Caco-2 (cell line): Measurements from ENCODE around the gene SLC39A7. TPM values are rescaled to one million over a fixed set of nuclear protein-coding genes. Genes with fewer than 3 reads are reported as not detected.

Experiments
- BruUV-seq: library from RNA; stranded (reverse); fragments of 400-500 nt; replicated peaks from 2 replicates; lab custom pipeline; 2021; lab: Mats Ljungman, UMichigan
- CTCF ChIA-PET: fragments of 300-600 bp; sonication (Branson Sonifier 250); formaldehyde crosslinking; loops from one replicate; lab custom pipeline; 2022; ENCODE audit warnings: antibody characterized with exemption; lab: Charles Lee
- POLR2A ChIA-PET: fragments of 300-600 bp; sonication (Branson Sonifier 250); formaldehyde crosslinking; loops from one replicate; lab custom pipeline; 2022; ENCODE audit warnings: antibody characterized with exemption; lab: Charles Lee
- DNase-seq, 2 experiments: peaks; one replicate each; pipeline versions ENCODE4 v3.0.0 to v3.0.0-alpha.2; 2020 to 2022
- H3K27me3 ChIP-seq: replicated peaks from 2 replicates; pipeline ENCODE4 v1.6.0; 2011; ENCODE audit warnings: low read length; ENCODE audit not compliant: control insufficient read depth, insufficient read depth
- H3K36me3 ChIP-seq: 2 replicates; pipeline ENCODE4 v1.5.1; 2011; ENCODE audit warnings: low read length; ENCODE audit not compliant: control insufficient read depth, insufficient read depth
- H3K4me1 ChIP-seq: fragments of 250-450 bp; sonication (Bioruptor Pico); 2 replicates; pipeline ENCODE4 v1.5.1; 2020; ENCODE audit warnings: mild to moderate bottlenecking
- H3K4me3 ChIP-seq: 2 replicates; pipeline ENCODE4 v1.5.1; 2011; ENCODE audit warnings: low read depth, mild to moderate bottlenecking, control low read depth, low read length
- H3K9me3 ChIP-seq: fragments of 250-450 bp; sonication (Bioruptor Pico); 2 replicates; pipeline ENCODE4 v1.5.1; 2020; ENCODE audit warnings: mild to moderate bottlenecking, moderate library complexity
- H3K27ac Mint-ChIP-seq: one replicate; pipeline ENCODE4 v1.8.0; 2022; ENCODE audit warnings: mixed read lengths; ENCODE audit not compliant: unreplicated experiment
- H3K27me3 Mint-ChIP-seq: one replicate; pipeline ENCODE4 v1.8.0; 2022; ENCODE audit warnings: mixed read lengths; ENCODE audit not compliant: insufficient read depth, unreplicated experiment
- H3K36me3 Mint-ChIP-seq: one replicate; pipeline ENCODE4 v1.8.0; 2022; ENCODE audit warnings: mild to moderate bottlenecking, mixed read lengths; ENCODE audit not compliant: insufficient read depth, unreplicated experiment
- H3K4me1 Mint-ChIP-seq: one replicate; pipeline ENCODE4 v1.8.0; 2022; ENCODE audit warnings: low read depth, mixed read lengths; ENCODE audit not compliant: unreplicated experiment
- H3K4me3 Mint-ChIP-seq: one replicate; pipeline ENCODE4 v1.8.0; 2022; ENCODE audit warnings: mild to moderate bottlenecking, moderate library complexity, mixed read lengths; ENCODE audit not compliant: unreplicated experiment
- H3K9me3 Mint-ChIP-seq: one replicate; pipeline ENCODE4 v1.8.0; 2022; ENCODE audit warnings: mixed read lengths; ENCODE audit not compliant: unreplicated experiment
- intact Hi-C: fragments of 100-400 bp; cut with micrococcal nuclease; formaldehyde crosslinking; loops from one replicate; pipeline ENCODE4 v1.10.0; 2022; ENCODE audit not compliant: unreplicated experiment
- total RNA-seq: library from RNA; stranded (reverse); gene quantifications from 2 replicates; pipeline ENCODE4 v1.2.3, GENCODE V29; 2022
- TF ChIP-seq, protein P1 (sequence below), 2 experiments: fragments of 200-600 bp in 1 of 2; IDR thresholded peaks; 1 replicate in 1 of 2; 2 replicates in 1 of 2; pipeline versions ENCODE4 v1.5.1 to v1.8.0; 2011 to 2022; ENCODE audit warnings: antibody characterized with exemption in 1 of 2, control low read depth in 1 of 2, inconsistent platforms in 1 of 2, low read depth in 1 of 2, low read length in 1 of 2, mild to moderate bottlenecking in 1 of 2, moderate library complexity in 1 of 2; ENCODE audit not compliant: insufficient read depth in 1 of 2, severe bottlenecking in 1 of 2, unreplicated experiment in 1 of 2

The SLC39A7 gene
- total RNA-seq, 1 experiment from 2014 or later, result 140 TPM

DNA sequence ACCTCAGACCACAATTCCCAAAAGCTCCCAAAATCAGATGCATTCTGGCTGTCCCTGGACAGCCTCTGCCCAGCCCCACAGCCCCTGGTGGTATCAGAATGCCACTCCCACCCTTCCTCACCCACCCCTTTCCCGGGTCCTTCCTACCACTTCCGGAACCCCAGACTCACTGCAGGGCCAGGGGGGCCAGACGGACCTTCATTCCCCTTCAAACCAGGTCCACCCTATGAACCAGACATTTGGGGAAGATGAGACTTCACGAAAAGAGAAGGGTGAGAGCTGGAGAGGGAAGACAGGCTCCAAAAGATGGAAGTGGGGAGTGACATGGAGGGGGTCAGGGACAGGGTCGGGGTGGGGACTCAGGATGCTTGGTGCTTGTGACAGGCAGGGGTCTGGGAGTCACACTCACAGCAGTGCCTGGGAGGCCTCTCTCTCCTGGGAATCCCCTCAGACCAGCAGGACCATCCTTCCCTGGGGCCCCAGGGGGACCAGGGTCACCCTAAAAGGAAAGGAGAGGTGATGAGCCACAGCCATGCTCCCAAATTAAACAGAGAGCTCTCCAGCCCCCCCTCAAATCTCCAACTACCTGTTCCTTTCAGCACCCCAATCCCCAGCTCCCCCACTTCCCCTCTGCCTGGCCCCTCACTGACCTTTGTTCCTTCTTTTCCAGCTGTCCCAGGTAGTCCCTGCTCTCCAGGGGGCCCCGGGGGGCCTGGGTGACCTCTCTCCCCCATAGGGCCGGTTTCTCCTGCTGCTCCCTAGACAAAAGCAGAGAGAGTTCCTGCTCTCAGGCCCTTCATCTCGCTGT lies 28.6 kb upstream of the SLC39A7 start:
- H3K4me1 ChIP-seq, result no peaks in the 10 kb centered on the region
- Mint-ChIP-seq H3K4me3 (no peak overlapping the region), H3K36me3 (no peaks in the 10 kb centered on the region), H3K27me3 (peaks cover 17% of the 10 kb centered on the region), H3K27ac (peak overlapping the region; percentile 30), H3K9me3 (no peaks in the 10 kb centered on the region), H3K4me1 (no peaks in the 10 kb centered on the region)
- ChIA-PET POLR2A (no interaction called here), CTCF (interaction anchor here (0.5 to 1.5 kb wide), 11 partner anchors 8 to 239 kb away, joined by 3 to 6 read pairs (median 3); no protein-coding TSS in a partner anchor)
- TF ChIP-seq, protein P1, sequence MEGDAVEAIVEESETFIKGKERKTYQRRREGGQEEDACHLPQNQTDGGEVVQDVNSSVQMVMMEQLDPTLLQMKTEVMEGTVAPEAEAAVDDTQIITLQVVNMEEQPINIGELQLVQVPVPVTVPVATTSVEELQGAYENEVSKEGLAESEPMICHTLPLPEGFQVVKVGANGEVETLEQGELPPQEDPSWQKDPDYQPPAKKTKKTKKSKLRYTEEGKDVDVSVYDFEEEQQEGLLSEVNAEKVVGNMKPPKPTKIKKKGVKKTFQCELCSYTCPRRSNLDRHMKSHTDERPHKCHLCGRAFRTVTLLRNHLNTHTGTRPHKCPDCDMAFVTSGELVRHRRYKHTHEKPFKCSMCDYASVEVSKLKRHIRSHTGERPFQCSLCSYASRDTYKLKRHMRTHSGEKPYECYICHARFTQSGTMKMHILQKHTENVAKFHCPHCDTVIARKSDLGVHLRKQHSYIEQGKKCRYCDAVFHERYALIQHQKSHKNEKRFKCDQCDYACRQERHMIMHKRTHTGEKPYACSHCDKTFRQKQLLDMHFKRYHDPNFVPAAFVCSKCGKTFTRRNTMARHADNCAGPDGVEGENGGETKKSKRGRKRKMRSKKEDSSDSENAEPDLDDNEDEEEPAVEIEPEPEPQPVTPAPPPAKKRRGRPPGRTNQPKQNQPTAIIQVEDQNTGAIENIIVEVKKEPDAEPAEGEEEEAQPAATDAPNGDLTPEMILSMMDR (IDR thresholded peaks at IDR 0.05; ENCODE audit: insufficient read depth in 1 of 2, low read depth in 1 of 2, low read length in 1 of 2, severe bottlenecking in 1 of 2, unreplicated experiment in 1 of 2), result no peak
- H3K27me3 ChIP-seq, result no peaks in the 10 kb centered on the region
- no TSS peak for BruUV-seq
- H3K4me3 ChIP-seq, result no peak overlapping the region
- no peaks in the 10 kb centered on the region for H3K9me3 ChIP-seq
- no peak for DNase-seq
- H3K36me3 ChIP-seq, result no peaks in the 10 kb centered on the region
- intact Hi-C loops, result loop anchor here (1.0 kb wide), 1 partner anchor 157 kb away; no protein-coding TSS in a partner anchor

DNA sequence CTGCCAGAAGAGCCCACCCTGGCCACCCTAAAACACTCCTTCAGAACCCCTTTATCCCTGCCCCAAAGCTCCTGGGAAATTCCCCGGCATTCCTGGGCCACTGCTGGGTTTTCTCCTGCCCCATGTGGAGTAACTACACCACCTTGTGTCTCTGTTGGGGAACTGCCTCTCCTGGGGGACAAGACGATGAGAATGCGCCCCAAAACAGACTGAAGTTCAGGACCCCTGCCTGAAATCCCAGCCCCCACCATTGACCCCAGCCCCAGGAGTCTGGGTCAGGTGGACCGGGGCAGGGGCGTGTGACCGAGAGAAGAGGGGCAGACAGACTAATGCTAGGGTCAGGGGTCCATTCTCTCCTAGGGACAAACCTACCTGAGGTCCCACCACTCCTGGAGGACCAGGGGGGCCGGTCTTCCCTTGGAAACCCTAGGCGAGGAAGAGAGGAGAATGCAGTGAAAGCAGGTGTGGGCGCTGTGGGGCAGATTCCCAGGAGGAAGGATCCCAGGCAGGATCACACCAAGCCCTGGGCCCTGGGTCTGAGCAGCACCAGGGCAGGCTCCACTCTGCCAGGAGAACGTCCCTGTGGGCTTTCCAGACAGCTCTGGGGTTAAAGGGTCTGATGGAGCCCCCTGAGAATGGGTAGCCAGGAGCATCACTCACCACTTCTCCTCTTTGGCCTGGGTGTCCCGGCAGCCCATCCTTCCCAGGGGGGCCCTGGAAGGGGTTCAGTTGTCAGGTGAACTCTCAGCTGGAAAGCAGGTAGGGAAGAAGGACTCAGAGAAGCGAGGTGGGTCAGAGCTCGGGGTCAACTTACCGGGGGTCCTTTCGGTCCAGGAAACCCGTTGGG lies 27.8 kb upstream of the SLC39A7 start:
- Histone ChIP-seq H3K4me1 (no peaks in the 10 kb centered on the region), H3K27me3 (no peaks in the 10 kb centered on the region), H3K9me3 (no peaks in the 10 kb centered on the region), H3K4me3 (no peak overlapping the region), H3K36me3 (no peaks in the 10 kb centered on the region)
- TF ChIP-seq, protein P1 (IDR thresholded peaks at IDR 0.05; ENCODE audit: insufficient read depth in 1 of 2, low read depth in 1 of 2, low read length in 1 of 2, severe bottlenecking in 1 of 2, unreplicated experiment in 1 of 2), result peak; percentile 63 to 76
- Mint-ChIP-seq H3K27me3 (peaks cover 19% of the 10 kb centered on the region), H3K4me3 (no peak overlapping the region), H3K4me1 (no peaks in the 10 kb centered on the region), H3K36me3 (no peaks in the 10 kb centered on the region), H3K27ac (peak overlapping the region; percentile 30), H3K9me3 (no peaks in the 10 kb centered on the region)
- ChIA-PET POLR2A (interaction anchor here (0.5 kb wide), 1 partner anchor 129 kb away, joined by 13 read pairs; no protein-coding TSS in a partner anchor), CTCF (interaction anchor here (0.5 to 1.5 kb wide), 11 partner anchors 8 to 239 kb away, joined by 3 to 6 read pairs (median 3); no protein-coding TSS in a partner anchor)
- BruUV-seq, result no TSS peak
- DNase-seq, result peak; percentile 27 to 46
- intact Hi-C loops, result loop anchor here (1.0 kb wide), 1 partner anchor 158 kb away; no protein-coding TSS in a partner anchor
